HCT116 (cell line): ENCODE results near the gene HPCAL1. TPM values are rescaled to one million over a fixed set of nuclear protein-coding genes. Genes with fewer than 3 reads are reported as not detected.

Experiments
- ATAC-seq: fragments of 200-7000 bp; cut with Tn5 transposase; 2 replicates; pipeline ENCODE4 v1.9.1; 2020; ENCODE audit warnings: mild to moderate bottlenecking, moderate library complexity
- BruUV-seq: library from RNA; stranded (reverse); fragments of 400-500 nt; replicated peaks from 2 replicates; lab custom pipeline; 2021; lab: Mats Ljungman, UMichigan
- CTCF ChIA-PET: fragments of 300-600 bp; sonication (Branson Sonifier 250); formaldehyde crosslinking; loops from one replicate; lab custom pipeline; 2021; ENCODE audit warnings: antibody characterized with exemption; lab: Charles Lee
- POLR2A ChIA-PET: fragments of 300-600, 350-600 bp; sonication (Branson Sonifier 250); formaldehyde crosslinking; loops from one replicate; lab custom pipeline; 2021; ENCODE audit warnings: antibody characterized with exemption; lab: Charles Lee
- RAD21 ChIA-PET, 2 experiments: fragments of 300-600 bp; sonication (Branson Sonifier 250); formaldehyde crosslinking; loops; one replicate each; lab custom pipeline; 2023; ENCODE audit warnings: low total read pairs in 2 of 2; ENCODE audit not compliant: uncharacterized antibody in 2 of 2, unreplicated experiment in 2 of 2, low non-redundant PET in 1 of 2; lab: Charles Lee
- DNase-seq: peaks from one replicate; pipeline ENCODE4 v3.0.0-alpha.2; 2010; ENCODE audit warnings: low read depth, low spot score
- H2AFZ ChIP-seq: fragments of 200-600 bp; shearing (Covaris generic), sonication (generic); 2 replicates; pipeline ENCODE4 v1.6.1; 2017; ENCODE audit warnings: low read depth, mixed run types, mixed read lengths, antibody characterized with exemption, low read length; ENCODE audit not compliant: poor library complexity, severe bottlenecking
- H3K27ac ChIP-seq: 2 replicates; pipeline ENCODE4 v1.5.1; 2012; ENCODE audit warnings: low read depth, low read length
- H3K27me3 ChIP-seq: fragments of 200-600 bp; sonication (generic); 2 replicates; pipeline ENCODE4 v1.6.1; 2016; ENCODE audit warnings: mixed run types, low read length, mixed read lengths; ENCODE audit not compliant: insufficient read depth
- H3K36me3 ChIP-seq, 2 experiments: fragments of 200-500 bp in 1 of 2; fragments of 200-600 bp in 1 of 2; sonication (Bioruptor generic) in 1 of 2; sonication (generic) in 1 of 2; 2 replicates each; pipeline versions ENCODE4 v1.5.1 to v1.6.1; 2014 to 2016; ENCODE audit warnings: low read length in 2 of 2, inconsistent platforms in 1 of 2, mixed read lengths in 1 of 2, mixed run types in 1 of 2; ENCODE audit not compliant: insufficient read depth in 2 of 2, control insufficient read depth in 1 of 2
- H3K4me1 ChIP-seq, 2 experiments: fragments of 200-600 bp in 1 of 2; sonication (generic) in 1 of 2; 2 replicates each; pipeline versions ENCODE4 v1.5.1 to v1.6.1; 2012 to 2017; ENCODE audit warnings: low read length in 2 of 2, inconsistent platforms in 1 of 2, mild to moderate bottlenecking in 1 of 2, mixed read lengths in 1 of 2, mixed run types in 1 of 2, moderate library complexity in 1 of 2; ENCODE audit not compliant: insufficient read depth in 2 of 2, control insufficient read depth in 1 of 2
- H3K4me2 ChIP-seq: fragments of 200-600 bp; sonication (generic); 2 replicates; pipeline ENCODE4 v1.6.1; 2017; ENCODE audit warnings: mixed run types, low read length, mixed read lengths
- H3K4me3 ChIP-seq, 2 experiments: fragments of 200-600 bp in 1 of 2; sonication (generic) in 1 of 2; replicated peaks in 1 of 2; 2 replicates each; pipeline ENCODE4 v1.5.1; 2011 to 2016; ENCODE audit warnings: low read length in 2 of 2, control low read depth in 1 of 2, low read depth in 1 of 2, mild to moderate bottlenecking in 1 of 2, mixed read lengths in 1 of 2, mixed run types in 1 of 2
- H3K79me2 ChIP-seq: fragments of 200-600 bp; sonication (generic); 2 replicates; pipeline ENCODE4 v1.6.1; 2017; ENCODE audit warnings: mild to moderate bottlenecking, mixed run types, low read length, moderate library complexity, mixed read lengths; ENCODE audit not compliant: insufficient read depth
- H3K9ac ChIP-seq: fragments of 200-600 bp; sonication (generic); 2 replicates; pipeline ENCODE4 v1.6.1; 2016; ENCODE audit warnings: low read length, mixed read lengths
- H3K9me2 ChIP-seq: fragments of 200-600 bp; sonication (generic), shearing (Covaris generic); 2 replicates; pipeline ENCODE4 v1.6.1; 2017; ENCODE audit warnings: mixed run types, mild to moderate bottlenecking, moderate library complexity; ENCODE audit not compliant: insufficient read depth
- H3K9me3 ChIP-seq, 2 experiments: fragments of 200-500 bp in 1 of 2; fragments of 200-600 bp in 1 of 2; sonication (Bioruptor generic) in 1 of 2; sonication (generic) in 1 of 2; 2 replicates each; pipeline ENCODE4 v1.6.1; 2014 to 2017; ENCODE audit warnings: low read length in 2 of 2, mixed read lengths in 2 of 2, inconsistent platforms in 1 of 2, low read depth in 1 of 2, mild to moderate bottlenecking in 1 of 2, mixed run types in 1 of 2, moderate library complexity in 1 of 2; ENCODE audit not compliant: control insufficient read depth in 1 of 2, insufficient read depth in 1 of 2
- H4K20me1 ChIP-seq: fragments of 200-600 bp; sonication (generic), shearing (Covaris generic); 2 replicates; pipeline ENCODE4 v1.6.1; 2017; ENCODE audit warnings: mixed run types, mild to moderate bottlenecking, moderate library complexity; ENCODE audit not compliant: insufficient read depth
- CBX3 ChIP-seq: IDR thresholded peaks from 2 replicates; pipeline ENCODE4 v1.6.1; 2012; ENCODE audit warnings: low read depth
- CEBPB ChIP-seq: IDR thresholded peaks from 2 replicates; pipeline ENCODE4 v1.6.1; 2012; ENCODE audit warnings: low read depth
- EGR1 ChIP-seq: IDR thresholded peaks from 2 replicates; pipeline ENCODE4 v1.6.1; 2012; ENCODE audit warnings: low read depth
- ELF1 ChIP-seq: IDR thresholded peaks from 2 replicates; pipeline ENCODE4 v1.6.1; 2012; ENCODE audit warnings: low read depth, borderline replicate concordance
- EZH2 ChIP-seq: fragments of 200-600 bp; sonication (generic); IDR thresholded peaks from 2 replicates; pipeline ENCODE4 v1.6.1; 2017; ENCODE audit warnings: antibody characterized with exemption, mixed run types
- EZH2phosphoT487 ChIP-seq: fragments of 200-600 bp; IDR thresholded peaks from 2 replicates; pipeline ENCODE4 v1.6.1; 2018; ENCODE audit warnings: antibody characterized with exemption, borderline replicate concordance
- FOSL1 ChIP-seq: IDR thresholded peaks from 2 replicates; pipeline ENCODE4 v1.6.1; 2012; ENCODE audit warnings: low read depth
- JUND ChIP-seq: IDR thresholded peaks from 2 replicates; pipeline ENCODE4 v1.6.1; 2012
- POLR2A ChIP-seq: IDR thresholded peaks from 2 replicates; pipeline ENCODE4 v1.7.0; 2011; ENCODE audit warnings: borderline replicate concordance; ENCODE audit not compliant: insufficient read depth, insufficient read length; ENCODE audit errors: extremely low read depth
- POLR2AphosphoS5 ChIP-seq: IDR thresholded peaks from 2 replicates; pipeline ENCODE4 v1.6.1; 2011; ENCODE audit warnings: mild to moderate bottlenecking, low read depth, low read length, moderate library complexity
- SIN3A ChIP-seq: IDR thresholded peaks from 2 replicates; pipeline ENCODE4 v1.6.1; 2012; ENCODE audit warnings: low read depth
- SP1 ChIP-seq: IDR thresholded peaks from 2 replicates; pipeline ENCODE4 v1.6.1; 2012; ENCODE audit warnings: low read depth
- SRF ChIP-seq: IDR thresholded peaks from 2 replicates; pipeline ENCODE4 v1.6.1; 2012; ENCODE audit warnings: low read depth
- TCF7L2 ChIP-seq: IDR thresholded peaks from 2 replicates; pipeline ENCODE4 v1.7.0; 2011; ENCODE audit warnings: borderline replicate concordance, inconsistent platforms; ENCODE audit not compliant: insufficient read depth, insufficient read length; ENCODE audit errors: extremely low read depth
- YY1 ChIP-seq: IDR thresholded peaks from 2 replicates; pipeline ENCODE4 v1.6.1; 2011; ENCODE audit warnings: low read length, low read depth, moderate library complexity, mild to moderate bottlenecking; ENCODE audit not compliant: insufficient replicate concordance; ENCODE audit errors: extremely low read depth
- intact Hi-C: fragments of 100-400 bp; cut with micrococcal nuclease; formaldehyde crosslinking; loops from 2 replicates; pipeline ENCODE4 v1.10.0; 2022
- total RNA-seq: library from RNA; stranded (reverse); gene quantifications from one replicate; pipeline ENCODE4 v1.2.1, GENCODE V29; 2021; ENCODE audit not compliant: unreplicated experiment
- TF ChIP-seq, protein P1 (sequence below), 3 experiments: fragments of 200-600 bp in 1 of 3; sonication (generic) in 1 of 3; IDR thresholded peaks in 2 of 3; conservative IDR thresholded peaks in 1 of 3; 2 replicates each; pipeline ENCODE4 v1.5.1; 2012 to 2017; ENCODE audit warnings: low read depth in 2 of 3, low read length in 2 of 3, antibody characterized with exemption in 1 of 3, borderline replicate concordance in 1 of 3, control low read depth in 1 of 3, mild to moderate bottlenecking in 1 of 3, mixed read lengths in 1 of 3, mixed run types in 1 of 3, moderate library complexity in 1 of 3; ENCODE audit not compliant: insufficient read depth in 1 of 3
- TF ChIP-seq, protein P2 (sequence below): IDR thresholded peaks from 2 replicates; pipeline ENCODE4 v1.6.1; 2012
- TF ChIP-seq, protein P3 (sequence below): IDR thresholded peaks from 2 replicates; pipeline ENCODE4 v1.6.1; 2012
- TF ChIP-seq, protein P4 (sequence below): IDR thresholded peaks from 2 replicates; pipeline ENCODE4 v1.6.1; 2011; ENCODE audit warnings: mild to moderate bottlenecking, low read length, moderate library complexity; ENCODE audit not compliant: insufficient replicate concordance; ENCODE audit errors: extremely low read depth

HPCAL1 gene
- total RNA-seq, 1 experiment from 2014 or later: 111 TPM

DNA sequence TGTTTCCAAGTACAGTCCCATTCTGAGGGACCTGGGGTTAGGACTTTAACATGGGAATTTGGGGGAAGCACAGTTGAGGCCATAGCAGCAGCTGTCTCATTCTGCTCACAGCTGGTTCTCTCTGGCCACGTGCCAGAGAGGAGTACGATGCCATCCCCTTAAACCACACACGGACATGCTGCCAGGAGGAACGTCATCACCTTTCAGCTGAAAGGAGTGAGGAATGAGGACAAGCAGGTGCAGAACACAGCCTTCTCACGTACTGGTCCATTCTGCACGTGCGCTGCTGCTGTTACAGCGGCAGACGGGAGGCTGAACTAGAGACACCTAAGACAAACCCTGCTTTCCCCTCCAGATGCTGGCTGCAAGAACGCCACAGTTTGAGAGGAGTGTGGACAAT lies 111.9 kb downstream of the HPCAL1 start:
- Histone ChIP-seq H3K4me2 (no peak overlapping the region), H3K4me1 (peaks cover 19 to 43% of the 10 kb centered on the region in 2 experiments), H3K36me3 (peaks cover 0 to 9% of the 10 kb centered on the region in 2 experiments; a peak in 1 of 4 replicates), H3K9ac (no peak overlapping the region), H3K27me3 (no peaks in the 10 kb centered on the region), H3K9me3 (no peaks in the 10 kb centered on the region), H2AFZ (no peak overlapping the region), H3K9me2 (no peaks in the 10 kb centered on the region), H4K20me1 (no peaks in the 10 kb centered on the region), H3K79me2 (peaks cover 21% of the 10 kb centered on the region; the same call in 1 of the 2 replicates), H3K27ac (no peak overlapping the region), H3K4me3 (no peak overlapping the region)
- TF ChIP-seq POLR2A: no peak
- TF ChIP-seq JUND: no peak
- TF ChIP-seq, protein P1, sequence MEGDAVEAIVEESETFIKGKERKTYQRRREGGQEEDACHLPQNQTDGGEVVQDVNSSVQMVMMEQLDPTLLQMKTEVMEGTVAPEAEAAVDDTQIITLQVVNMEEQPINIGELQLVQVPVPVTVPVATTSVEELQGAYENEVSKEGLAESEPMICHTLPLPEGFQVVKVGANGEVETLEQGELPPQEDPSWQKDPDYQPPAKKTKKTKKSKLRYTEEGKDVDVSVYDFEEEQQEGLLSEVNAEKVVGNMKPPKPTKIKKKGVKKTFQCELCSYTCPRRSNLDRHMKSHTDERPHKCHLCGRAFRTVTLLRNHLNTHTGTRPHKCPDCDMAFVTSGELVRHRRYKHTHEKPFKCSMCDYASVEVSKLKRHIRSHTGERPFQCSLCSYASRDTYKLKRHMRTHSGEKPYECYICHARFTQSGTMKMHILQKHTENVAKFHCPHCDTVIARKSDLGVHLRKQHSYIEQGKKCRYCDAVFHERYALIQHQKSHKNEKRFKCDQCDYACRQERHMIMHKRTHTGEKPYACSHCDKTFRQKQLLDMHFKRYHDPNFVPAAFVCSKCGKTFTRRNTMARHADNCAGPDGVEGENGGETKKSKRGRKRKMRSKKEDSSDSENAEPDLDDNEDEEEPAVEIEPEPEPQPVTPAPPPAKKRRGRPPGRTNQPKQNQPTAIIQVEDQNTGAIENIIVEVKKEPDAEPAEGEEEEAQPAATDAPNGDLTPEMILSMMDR (IDR thresholded peaks at IDR 0.05 in 2 of 3, conservative IDR thresholded peaks at IDR 0.05 in 1 of 3; ENCODE audit: borderline replicate concordance in 1 of 3, insufficient read depth in 1 of 3, low read depth in 2 of 3, low read length in 2 of 3): no peak
- no peak for TF ChIP-seq SRF
- TF ChIP-seq EZH2phosphoT487: no peak
- no peak for TF ChIP-seq EGR1
- TF ChIP-seq TCF7L2: no peak
- TF ChIP-seq, protein P2, sequence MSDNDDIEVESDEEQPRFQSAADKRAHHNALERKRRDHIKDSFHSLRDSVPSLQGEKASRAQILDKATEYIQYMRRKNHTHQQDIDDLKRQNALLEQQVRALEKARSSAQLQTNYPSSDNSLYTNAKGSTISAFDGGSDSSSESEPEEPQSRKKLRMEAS: no peak
- TF ChIP-seq, protein P3, sequence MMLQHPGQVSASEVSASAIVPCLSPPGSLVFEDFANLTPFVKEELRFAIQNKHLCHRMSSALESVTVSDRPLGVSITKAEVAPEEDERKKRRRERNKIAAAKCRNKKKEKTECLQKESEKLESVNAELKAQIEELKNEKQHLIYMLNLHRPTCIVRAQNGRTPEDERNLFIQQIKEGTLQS: no peak
- TF ChIP-seq, protein P4, sequence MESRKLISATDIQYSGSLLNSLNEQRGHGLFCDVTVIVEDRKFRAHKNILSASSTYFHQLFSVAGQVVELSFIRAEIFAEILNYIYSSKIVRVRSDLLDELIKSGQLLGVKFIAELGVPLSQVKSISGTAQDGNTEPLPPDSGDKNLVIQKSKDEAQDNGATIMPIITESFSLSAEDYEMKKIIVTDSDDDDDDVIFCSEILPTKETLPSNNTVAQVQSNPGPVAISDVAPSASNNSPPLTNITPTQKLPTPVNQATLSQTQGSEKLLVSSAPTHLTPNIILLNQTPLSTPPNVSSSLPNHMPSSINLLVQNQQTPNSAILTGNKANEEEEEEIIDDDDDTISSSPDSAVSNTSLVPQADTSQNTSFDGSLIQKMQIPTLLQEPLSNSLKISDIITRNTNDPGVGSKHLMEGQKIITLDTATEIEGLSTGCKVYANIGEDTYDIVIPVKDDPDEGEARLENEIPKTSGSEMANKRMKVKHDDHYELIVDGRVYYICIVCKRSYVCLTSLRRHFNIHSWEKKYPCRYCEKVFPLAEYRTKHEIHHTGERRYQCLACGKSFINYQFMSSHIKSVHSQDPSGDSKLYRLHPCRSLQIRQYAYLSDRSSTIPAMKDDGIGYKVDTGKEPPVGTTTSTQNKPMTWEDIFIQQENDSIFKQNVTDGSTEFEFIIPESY: no peak
- no peak for TF ChIP-seq YY1
- no peak for TF ChIP-seq SP1
- no peak for TF ChIP-seq SIN3A
- no peak for TF ChIP-seq EZH2
- TF ChIP-seq POLR2AphosphoS5: no peak
- TF ChIP-seq CBX3: no peak
- TF ChIP-seq FOSL1: no peak
- no peak for TF ChIP-seq ELF1
- no peak for TF ChIP-seq CEBPB
- ATAC-seq (no peak), DNase-seq (no peak)
- no TSS peak for BruUV-seq
- RAD21 ChIA-PET: no interaction called here
- intact Hi-C loops: no loop called here
- CTCF ChIA-PET: no interaction called here
- POLR2A ChIA-PET: no interaction called here
